Epithelial cell of prostate (primary cell): ENCODE results near the gene GZMM.
"Not testable (repeated sequence)": the region's sequence is repeated elsewhere in the genome, so short reads cannot be mapped to it uniquely, and the experiment has no call there.

Experiments used
- DNase-seq: peaks from one replicate; pipeline ENCODE4 v3.0.0-alpha.2; 2011; ENCODE audit warnings: low read depth, low spot score
- H3K27ac ChIP-seq: fragments of 450-650 bp; 2 replicates; pipeline ENCODE4 v1.5.1; 2017; ENCODE audit warnings: mild to moderate bottlenecking

Gene GZMM

DNA sequence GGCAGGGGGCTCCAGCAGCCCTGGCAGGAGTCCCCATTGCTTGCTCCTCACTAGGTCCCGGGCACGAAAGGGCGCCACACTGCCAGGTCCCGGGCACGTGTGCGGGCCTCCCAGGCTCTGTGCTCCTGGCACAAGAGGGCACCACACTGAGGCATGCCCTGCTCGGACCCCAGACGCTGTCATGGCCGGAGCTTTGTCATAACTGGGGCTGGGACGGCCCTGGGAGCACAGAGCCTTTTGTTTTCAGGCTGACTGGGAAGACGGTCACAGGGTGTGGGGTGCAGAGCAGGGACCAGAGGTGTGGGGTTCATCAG is 35.9 kb downstream of the GZMM start:
- H3K27ac ChIP-seq, result no peak overlapping the region
- no peak for DNase-seq

DNA sequence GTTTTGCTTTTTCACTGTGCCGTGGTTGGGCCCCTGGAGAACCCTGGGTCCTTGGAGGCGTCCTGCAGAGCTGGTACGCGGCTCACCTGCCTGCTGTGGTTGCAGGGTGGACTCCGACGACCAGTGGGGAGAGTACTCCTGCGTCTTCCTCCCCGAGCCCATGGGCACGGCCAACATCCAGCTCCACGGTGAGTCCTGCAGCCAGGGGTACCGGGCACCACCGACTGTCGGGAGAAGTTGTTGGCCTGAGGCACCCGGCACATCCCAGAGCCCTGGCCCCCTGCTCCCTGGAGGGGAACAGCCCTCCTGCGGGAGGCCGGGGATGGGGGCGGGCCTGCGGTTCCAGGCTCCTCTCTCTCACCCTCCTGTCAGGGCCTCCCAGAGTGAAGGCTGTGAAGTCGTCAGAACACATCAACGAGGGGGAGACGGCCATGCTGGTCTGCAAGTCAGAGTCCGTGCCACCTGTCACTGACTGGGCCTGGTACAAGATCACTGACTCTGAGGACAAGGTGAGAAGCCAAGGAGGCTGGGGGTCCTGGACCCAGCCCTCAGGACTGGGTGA is 36.5 kb downstream of the GZMM start:
- no peak overlapping the region for H3K27ac ChIP-seq
- no peak for DNase-seq

DNA sequence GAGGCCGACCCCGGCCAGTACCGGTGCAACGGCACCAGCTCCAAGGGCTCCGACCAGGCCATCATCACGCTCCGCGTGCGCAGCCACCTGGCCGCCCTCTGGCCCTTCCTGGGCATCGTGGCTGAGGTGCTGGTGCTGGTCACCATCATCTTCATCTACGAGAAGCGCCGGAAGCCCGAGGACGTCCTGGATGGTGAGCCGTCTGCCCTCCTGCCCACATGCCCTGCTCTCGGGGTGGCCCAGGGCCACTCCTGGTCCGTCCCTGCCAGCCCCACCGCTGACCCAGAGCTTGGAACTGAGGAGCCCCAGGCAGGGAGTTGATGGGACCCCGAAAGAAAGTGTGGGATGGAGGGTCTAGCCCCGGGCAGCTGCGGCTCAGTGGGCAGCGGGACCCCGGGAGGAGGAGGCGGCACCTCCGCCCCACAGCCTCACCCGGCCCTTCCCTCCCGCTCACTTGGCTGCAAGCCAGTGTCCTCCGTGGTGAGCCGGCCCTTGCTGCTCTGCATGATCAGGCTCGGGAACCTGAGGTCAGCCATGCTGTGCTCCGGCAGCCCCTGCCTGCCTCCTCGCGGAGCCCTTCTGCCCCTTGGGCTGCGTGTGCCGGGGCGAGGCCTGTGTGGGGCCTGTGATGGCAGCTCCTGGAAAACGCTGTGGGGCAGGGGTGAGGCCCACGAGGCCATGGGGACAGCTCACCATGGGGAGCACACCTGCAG is 37.7 kb downstream of the GZMM start:
- no peak for DNase-seq
- H3K27ac ChIP-seq, result no peak overlapping the region

DNA sequence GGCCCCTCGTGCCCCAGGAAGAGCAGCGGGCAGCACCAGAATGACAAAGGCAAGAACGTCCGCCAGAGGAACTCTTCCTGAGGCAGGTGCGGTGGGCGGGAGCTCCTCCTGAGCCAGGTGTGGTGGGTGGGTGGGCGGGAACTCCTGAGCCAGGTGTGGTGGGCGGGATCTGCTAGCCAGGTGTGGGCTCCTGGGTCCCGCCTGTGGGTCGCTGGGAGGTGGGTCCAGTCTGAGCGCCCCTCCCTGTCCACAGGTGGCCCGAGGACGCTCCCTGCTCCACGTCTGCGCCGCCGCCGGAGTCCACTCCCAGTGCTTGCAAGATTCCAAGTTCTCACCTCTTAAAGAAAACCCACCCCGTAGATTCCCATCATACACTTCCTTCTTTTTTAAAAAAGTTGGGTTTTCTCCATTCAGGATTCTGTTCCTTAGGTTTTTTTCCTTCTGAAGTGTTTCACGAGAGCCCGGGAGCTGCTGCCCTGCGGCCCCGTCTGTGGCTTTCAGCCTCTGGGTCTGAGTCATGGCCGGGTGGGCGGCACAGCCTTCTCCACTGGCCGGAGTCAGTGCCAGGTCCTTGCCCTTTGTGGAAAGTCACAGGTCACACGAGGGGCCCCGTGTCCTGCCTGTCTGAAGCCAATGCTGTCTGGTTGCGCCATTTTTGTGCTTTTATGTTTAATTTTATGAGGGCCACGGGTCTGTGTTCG is 38.8 kb downstream of the GZMM start:
- no peak for DNase-seq
- H3K27ac ChIP-seq, result no peak overlapping the region

DNA sequence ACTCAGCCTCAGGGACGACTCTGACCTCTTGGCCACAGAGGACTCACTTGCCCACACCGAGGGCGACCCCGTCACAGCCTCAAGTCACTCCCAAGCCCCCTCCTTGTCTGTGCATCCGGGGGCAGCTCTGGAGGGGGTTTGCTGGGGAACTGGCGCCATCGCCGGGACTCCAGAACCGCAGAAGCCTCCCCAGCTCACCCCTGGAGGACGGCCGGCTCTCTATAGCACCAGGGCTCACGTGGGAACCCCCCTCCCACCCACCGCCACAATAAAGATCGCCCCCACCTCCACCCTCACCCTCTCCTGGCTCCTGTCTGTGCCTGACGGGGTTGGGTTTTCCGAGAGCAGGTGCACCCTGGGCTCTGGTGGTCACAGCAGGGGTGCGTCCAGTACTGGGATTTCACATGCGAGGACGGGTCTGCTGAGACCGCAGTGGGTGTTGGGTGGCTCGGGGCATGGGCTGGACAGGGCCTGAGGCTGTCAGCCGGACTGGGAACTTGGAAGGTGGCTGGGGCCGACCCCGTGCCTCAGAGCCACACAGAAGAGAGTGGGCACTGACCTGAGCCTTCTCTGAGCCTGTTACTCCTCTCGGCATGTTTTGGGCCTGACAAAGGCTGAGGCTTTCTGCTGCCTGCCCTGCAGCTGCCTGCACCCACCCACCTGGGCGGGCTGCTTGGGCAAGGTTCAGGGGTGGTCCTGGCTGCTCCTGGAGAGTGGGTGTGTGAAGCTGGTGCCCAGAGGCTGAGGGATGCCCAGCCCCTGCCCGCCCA is 39.5 kb downstream of the GZMM start:
- H3K27ac ChIP-seq, result no peak overlapping the region
- no peak for DNase-seq

DNA sequence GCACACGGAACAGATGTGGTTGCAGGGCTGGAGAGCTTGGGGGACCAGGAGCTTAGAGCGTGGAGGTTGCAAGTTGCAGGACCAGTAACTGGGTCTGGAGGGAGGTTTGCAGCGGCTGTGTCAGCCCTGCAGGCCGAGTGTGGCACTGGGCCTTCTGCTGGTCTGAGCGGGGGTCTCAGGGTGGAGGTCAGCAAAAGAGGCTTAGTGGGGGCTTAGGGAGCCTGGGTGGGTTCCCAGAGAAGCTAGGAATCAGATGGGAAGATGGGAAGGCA is 40.1 kb downstream of the GZMM start:
- DNase-seq, result no peak
- H3K27ac ChIP-seq, result no peak overlapping the region

DNA sequence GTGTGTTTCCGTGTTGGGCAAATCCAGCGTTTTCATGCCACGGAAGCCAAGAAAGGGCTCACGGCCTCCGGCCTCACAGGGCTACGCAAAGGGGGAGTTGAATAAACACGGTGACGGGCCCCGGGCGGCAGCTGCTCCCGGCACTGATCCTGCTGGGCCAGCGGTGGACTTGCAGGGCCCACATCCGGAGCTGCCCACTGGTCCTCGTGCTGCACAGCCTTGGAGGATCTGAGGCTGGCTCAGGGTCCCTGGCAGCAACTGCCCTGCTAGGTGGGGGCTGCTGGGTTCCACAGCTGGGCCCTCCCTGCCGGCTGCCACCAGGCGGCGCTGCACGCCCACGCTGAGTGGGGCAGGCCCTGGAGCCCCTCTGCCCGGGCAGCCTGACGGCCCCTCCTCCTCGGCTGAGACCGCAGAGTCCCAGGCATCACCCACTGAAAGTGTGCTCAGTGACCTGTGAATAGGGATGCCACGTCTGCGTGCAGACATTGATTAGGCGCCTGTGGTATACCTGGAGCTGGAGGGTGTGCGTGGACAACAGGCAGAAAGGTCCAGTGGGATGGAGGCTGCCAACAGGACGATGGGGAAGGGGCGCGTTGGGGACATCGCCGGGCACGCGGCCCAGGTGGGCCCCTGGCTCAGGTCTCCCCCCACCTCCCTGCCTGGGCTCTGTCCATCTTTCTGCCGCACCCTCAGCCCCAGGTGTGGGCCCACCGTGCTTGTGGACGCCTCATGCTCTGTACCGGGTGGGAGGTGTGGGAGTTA is 40.6 kb downstream of the GZMM start:
- no peak for DNase-seq
- no peak overlapping the region for H3K27ac ChIP-seq

DNA sequence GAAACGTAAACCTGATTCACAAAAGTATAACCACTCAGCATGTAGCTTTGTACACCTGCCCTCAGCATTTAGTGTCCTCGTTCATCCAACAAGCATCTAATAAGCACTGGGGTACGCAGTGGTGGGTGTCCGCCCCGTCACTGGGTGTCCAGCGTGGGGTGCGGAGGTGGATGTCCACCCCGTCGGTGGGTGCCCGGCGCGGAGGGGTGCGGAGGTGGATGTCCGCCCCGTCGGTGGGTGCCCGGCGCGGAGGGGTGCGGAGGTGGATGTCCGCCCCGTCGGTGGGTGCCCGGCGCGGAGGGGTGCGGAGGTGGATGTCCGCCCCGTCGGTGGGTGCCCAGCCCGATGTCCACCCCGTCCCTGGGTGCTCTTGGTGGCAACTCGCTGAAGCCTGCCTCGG is 41.3 kb downstream of the GZMM start:
- not testable (repeated sequence) for DNase-seq, H3K27ac ChIP-seq

DNA sequence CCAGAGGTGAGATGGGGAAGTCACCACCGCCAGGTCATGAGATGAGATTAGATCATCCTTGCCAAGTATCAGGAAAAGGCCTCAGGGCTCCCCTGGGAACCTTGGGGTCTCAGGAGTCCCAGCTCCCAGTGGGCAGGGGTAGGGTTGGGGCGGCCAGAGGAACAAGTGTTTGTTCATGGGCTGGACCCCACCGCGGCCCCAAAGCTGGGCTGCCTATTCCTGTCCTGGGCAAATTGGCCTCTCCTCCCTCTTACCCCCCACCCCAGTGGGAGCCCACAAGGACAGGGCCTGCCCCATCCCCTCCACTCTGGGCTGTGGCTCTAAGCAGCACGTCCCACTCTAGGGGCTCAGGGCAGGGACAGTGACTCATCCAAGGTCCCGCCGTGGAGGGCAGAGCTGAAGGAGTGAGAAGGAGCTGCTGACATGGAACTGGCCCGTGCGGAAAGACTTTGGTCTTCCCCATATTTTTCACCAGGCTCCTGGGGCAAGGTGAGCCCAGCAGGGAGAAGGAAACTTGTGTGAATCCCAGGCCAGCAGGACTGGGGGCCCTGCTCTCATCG is 41.8 kb downstream of the GZMM start:
- DNase-seq, result no peak
- H3K27ac ChIP-seq, result no peak overlapping the region

DNA sequence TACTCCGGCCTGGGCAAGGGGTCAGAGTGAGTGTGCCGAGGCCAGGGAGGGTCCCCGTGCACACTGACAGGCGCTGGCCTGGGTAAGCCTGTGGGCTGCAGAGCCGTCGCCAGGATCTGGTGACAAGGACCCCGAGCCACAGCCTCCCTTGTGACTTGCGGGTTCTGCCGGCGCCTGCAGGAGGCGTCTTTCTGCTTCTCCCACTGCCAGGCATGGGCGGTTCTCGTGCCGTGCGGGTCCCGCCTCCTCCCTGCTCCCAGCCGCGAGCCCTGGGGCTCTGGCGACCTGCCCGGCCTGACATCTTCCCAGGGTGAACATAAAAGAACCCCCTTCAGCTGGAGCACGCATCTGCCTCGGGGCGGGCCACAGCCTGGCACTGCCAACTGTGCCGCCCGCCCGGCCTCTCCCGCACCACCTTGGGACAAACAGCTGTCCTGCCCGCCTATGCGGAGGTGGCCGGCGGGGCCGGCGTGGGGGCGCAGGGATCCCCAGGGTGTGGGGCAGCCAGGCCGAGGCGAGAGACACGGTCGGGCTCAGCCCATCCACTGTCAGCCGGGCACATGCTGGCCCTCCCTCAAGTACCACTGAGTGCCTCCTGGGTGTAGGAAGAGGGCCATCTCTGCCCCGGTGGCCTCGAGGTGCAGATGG is 44.4 kb downstream of the GZMM start:
- DNase-seq, result no peak
- H3K27ac ChIP-seq, result no peak overlapping the region

DNA sequence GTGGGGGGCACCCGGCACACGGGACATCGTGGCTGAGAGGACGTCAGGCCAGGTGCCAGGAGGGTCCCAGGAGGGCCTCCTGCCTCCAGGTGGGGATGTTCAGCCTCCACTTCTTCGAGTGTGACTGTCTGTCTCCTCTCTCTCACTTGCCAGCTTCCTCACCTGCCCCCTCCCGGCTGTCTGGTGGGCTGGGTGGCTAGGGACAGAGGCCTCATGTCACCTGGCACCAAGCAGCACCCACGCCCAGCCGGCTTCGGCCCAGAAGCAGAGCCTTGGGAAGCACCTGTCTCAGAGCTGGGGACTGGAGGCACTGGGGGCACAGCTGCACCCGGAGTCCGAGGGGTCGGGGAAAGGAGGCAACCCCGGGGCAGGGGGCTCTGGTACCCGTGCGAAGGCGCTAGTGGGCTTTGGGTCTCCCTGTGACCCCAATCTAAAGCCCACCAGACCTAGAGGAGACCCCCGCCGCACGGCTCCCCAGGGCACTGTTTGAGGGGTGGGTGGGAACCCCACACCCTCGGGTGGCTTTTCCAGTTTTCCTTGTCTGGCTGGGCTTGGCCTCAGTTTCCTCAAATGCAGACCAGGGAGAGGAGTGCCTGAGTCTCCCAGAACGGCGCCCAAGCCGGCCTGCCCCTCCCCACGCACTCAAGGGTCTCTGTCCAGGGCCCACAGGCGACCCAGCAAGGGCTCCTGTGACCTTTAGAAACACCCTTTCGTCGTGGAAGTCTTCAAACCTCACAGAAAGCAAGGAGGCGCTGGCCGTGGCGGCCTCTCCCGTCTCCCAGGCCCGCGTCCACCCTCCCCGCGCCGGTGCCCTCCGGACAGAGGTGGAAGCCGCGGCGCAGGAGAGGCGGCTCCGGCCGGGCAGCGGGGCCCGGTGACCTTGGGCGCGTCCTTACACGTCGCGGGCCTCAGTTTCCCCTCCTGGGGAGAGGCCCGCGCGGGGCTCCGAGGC is 45.2 kb downstream of the GZMM start:
- DNase-seq, result no peak
- H3K27ac ChIP-seq, result no peak overlapping the region

DNA sequence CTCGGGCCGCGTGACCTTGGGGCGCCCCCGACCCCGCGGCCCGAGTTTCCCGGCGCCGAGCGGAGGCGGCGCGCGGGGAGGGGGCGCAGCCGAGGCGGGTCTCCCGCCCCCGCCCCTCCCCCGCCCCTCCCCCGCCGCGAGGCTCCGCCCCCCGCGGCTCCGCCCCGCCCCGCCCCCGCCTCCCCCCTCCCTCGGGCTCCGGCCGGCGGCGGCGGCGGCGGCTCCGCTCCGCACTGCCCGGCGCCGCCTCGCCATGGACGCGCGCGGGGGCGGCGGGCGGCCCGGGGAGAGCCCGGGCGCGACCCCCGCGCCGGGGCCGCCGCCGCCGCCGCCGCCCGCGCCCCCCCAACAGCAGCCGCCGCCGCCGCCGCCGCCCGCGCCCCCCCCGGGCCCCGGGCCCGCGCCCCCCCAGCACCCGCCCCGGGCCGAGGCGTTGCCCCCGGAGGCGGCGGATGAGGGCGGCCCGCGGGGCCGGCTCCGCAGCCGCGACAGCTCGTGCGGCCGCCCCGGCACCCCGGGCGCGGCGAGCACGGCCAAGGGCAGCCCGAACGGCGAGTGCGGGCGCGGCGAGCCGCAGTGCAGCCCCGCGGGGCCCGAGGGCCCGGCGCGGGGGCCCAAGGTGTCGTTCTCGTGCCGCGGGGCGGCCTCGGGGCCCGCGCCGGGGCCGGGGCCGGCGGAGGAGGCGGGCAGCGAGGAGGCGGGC is 46.0 kb downstream of the GZMM start, which contains the start of gene HCN2:
HCN2 (plus strand) TSS at position 189 of the 703 bp plus-strand sequence; CDS start at position 254, 65 bp downstream.
- no peak within 1 kb of the TSS for H3K27ac ChIP-seq
- no peak for DNase-seq

DNA sequence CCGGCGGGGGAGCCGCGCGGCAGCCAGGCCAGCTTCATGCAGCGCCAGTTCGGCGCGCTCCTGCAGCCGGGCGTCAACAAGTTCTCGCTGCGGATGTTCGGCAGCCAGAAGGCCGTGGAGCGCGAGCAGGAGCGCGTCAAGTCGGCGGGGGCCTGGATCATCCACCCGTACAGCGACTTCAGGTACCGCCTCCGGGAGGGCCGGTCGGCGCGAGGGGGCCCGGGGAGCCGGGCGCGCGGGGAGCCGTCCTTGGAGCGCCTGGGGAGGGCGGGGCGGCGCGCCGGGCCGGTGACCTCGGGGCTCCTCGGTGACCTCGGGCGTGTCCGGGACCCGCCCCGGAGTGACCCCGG is 46.5 kb downstream of the GZMM start:
- no peak overlapping the region for H3K27ac ChIP-seq
- no peak for DNase-seq

DNA sequence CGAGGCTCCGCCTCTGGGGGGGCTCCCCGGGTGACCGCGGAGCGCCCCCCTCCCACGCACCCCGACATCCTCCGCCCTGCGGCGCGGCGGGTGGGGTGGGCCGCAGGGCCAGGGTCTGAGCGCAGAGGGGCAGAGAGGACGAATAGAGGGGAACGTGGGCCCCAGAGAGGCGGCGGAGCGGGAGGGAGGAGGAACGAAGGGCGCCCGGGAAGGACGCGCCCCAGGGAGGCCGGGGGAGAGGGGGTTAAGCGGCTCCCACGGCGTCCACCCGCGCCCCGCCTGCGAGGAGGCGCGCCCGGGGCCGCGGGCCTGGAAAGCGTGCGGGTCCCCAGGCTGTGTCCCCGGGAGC is 46.9 kb downstream of the GZMM start:
- H3K27ac ChIP-seq, result no peak overlapping the region
- no peak for DNase-seq

DNA sequence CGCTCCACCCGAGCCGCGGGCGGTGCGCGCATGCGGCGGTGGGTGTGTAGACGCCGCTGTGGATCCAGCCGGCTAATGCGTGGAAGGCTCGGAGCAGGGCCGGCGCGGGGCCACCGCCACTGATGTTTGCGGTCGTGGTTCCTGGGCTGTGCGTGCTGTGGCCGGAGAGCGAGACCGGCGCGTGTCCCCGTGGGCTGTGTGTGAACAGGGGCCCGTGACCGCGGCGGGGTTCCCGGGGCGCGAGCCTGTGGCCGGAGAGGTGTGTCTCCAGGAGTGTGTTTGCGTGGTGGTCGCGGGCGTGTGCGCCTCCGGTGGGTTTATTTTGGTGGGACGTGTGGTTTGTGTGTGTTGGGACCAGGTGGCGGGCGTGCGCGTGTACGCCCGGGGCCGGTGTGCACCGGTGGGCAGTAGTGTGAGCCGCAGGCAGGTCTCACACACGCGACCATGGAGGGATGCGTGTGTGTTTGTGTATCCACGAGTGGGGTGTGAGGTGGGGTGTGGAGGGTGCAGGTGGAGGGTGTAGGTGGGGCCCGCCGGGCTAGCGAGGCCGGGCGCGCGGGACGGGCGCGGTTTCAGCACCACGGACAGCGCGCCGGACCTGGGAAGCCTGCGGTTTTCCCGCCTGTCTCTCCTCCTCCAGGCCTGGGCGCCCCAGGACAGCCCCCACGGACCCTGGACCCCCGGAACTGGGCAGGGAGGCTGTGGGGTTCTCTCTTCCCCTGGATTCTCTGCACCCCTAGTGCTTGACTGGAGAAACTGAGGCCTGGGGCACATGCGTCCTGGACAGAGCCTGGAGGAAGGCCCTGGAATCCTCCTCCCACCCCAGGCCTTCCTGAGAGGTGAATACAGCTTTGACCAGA is 47.5 kb downstream of the GZMM start:
- DNase-seq, result no peak

DNA sequence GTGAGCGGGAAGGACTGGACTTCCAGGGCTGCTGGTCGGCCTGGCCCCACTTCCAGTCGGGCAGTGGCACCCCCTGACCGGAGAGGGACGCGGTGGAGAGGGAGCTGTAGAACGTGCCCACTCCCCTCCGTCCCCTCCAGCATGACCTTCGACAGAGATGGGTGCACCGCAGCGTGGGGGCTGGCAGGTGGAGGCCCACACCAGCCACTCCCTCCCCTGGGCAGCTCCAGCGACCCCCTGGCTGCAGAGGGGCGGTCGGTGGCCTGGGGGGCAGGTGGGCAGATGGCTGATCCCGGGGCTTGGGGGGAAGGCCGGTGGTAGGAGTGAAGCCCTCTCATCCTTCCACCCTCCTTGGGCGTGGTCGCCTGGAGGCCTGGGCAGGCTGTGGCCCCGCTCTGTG is 48.2 kb downstream of the GZMM start:
- no peak overlapping the region for H3K27ac ChIP-seq
- no peak for DNase-seq

More for the DNA sequence above, 47.5 kb downstream of the GZMM start:
- no peak overlapping the region for H3K27ac ChIP-seq

DNA sequence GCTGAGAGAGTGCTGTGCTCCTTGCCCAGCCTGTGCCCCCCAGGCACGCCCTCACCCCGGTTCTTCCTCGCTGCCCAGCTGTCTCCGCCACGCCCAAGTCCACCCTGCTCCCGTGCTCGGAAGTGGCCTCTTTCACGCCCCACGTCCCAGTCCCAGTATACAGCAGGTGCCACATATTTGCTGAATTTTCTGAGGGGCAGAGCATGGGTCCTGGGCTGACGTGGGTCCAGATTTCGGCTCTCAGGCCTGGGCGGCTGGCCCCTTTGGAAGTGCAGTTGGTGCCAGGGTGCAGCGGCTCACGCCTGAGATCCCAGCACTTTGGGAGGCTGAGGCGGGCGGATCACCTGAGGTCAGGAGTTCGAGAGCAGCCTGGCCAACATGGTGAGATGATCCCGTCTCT is 49.2 kb downstream of the GZMM start:
- H3K27ac ChIP-seq, result no peak overlapping the region
- no peak for DNase-seq
